ENCODE measurements around the gene LRPAP1. TPM values are rescaled to one million over a fixed set of nuclear protein-coding genes. Genes with fewer than 3 reads are reported as not detected.
"Not testable (repeated sequence)": the region's sequence is repeated elsewhere in the genome, so short reads cannot be mapped to it uniquely, and the experiment has no call there.

Gene LRPAP1
- polyA plus RNA-seq, 3 donors, result 195 to 212 (median 205) TPM

DNA sequence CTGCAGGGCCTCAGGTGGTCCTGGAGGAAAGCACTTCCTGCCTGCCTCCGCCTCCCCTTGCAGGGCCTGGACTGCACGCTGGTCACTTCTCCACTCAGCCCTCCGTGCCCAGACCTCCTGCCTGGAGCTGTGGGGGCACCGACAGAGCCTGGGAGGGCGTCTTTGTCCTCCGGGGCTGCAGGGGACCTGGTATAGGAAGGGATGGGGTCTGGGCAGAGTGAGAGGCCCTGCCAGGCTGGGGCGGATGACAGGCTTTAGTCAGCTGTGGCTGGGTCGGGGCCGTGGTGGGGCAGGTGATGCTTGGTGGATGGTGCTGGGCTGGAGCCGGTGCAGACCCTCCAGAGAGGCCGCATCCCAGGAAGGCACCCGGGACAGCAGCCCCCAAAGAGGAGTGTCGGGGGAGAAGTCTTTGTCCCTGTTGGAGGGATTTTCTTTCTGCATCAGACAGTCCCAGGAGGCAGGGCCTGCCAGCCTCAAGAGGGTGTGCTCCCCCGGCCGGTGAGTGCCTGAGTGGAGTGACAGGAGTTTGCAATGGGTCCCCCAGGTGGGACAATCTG lies 67.8 kb downstream of the LRPAP1 start:
- DNase-seq, result no peak

GRCh38 chr4:3463556-3464348 lies 68.5 kb downstream of the LRPAP1 start:
- no peak for DNase-seq

GRCh38 chr4:3462790-3463415 lies 69.3 kb downstream of the LRPAP1 start, which contains the start of gene DOK7:
DOK7 (plus strand) TSS chr4:3463306; CDS start chr4:3463376, 70 bp downstream.
- DNase-seq, result no peak

DNA sequence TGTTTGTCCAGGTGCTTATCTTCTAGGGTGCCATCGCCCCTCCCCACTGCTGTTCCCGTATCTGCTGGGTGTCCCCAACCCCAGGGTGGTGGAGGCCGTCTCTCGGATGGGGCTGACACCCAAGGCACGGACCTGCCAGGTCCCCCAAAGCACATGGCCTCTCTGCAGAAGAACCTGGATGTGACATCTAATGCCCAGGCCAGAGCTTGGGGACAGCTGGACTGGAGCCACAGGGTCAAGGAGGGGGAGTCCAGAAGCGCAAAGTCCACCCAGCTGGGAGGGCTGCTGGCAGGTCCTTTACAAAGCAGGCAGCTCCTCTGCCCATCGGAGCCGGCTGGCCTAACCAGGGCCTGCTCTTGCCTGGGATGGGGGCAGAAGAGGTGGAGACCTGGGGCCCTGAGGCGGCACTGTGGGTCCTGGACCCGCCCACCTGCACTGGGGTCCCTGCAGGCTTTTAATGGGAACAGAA lies 69.9 kb downstream of the LRPAP1 start:
- DNase-seq, result no peak

- peak; percentile 60 for DNase-seq
These were observed 70.5 kb downstream of the LRPAP1 start for GRCh38 chr4:3461515-3462291.

GRCh38 chr4:3460926-3461325 lies 71.3 kb downstream of the LRPAP1 start:
- DNase-seq, result no peak

DNA sequence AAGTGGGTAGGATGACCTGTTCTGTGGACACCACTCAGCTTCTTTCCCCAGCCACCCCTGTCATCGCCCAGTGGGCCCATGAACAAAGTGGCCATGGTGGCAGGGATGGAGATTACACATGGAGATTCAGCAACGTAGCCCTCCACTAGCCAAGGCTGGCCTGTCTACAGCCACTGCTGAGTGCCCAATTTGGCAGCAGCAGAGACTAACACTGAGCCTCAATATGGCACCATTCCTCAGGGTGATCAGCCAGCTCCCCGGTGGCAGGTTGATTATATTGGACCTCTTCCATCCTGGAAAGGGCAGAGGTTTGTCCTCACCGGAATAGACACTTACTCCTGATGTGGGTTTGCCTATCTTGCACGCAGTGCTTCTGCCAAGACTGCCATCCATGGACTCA lies 73.1 kb downstream of the LRPAP1 start:
- DNase-seq, result not testable (repeated sequence)

DNA sequence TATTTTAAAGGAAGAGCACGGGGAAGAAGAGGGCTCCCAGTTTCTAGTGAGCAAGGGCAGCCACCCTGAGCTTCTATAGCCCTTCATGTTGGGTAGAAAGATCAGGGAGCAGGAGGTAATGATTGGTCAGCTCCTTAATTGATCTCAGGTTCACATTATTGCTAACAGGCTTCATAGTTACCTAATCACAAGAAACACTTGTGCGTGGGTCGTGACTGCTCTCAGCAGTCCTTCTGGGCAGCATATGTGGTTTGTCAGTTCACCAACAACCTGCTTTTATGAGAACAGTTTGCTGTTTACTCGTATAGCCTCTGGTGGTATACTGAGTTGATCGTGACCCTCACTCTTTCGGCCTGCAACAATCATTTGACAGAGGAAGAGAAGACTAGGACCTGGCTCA lies 73.9 kb downstream of the LRPAP1 start:
- DNase-seq, result no peak

DNA sequence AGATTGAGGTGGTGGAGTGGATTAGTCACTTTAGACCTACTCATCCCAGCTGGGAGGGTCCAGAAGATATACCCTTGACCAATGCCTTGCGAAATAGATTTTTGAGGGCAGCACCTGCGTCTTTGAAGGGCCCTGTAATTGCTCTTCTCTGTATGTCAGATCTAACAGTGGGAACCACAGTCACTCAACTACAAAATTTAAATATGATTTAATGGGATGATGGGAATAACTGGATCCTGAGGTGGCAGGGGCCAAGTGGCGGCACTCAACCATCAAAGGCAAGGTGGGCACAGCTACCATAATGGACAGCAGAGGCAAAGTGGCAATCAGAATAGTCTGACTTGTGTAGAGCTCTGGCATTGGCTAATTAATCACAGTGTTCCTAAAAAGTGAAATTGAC lies 76.6 kb downstream of the LRPAP1 start:
- not testable (repeated sequence) for DNase-seq

Other genes starting within 250 kb of the LRPAP1 start
- 10 to 100 TPM; 44.3 to 60.8 (median 50.4) TPM for gene RGS12, start 239.4 kb downstream of the LRPAP1 start, polyA plus RNA-seq (ENCODE audit: insufficient read length in 3 of 3)
- gene HGFAC, start 90.5 kb downstream of the LRPAP1 start, polyA plus RNA-seq (ENCODE audit: insufficient read length in 3 of 3), result 1 to 10 TPM; 1.7 to 2.4 (median 2.1) TPM
- gene DOK7, start 69.1 kb downstream of the LRPAP1 start, polyA plus RNA-seq (ENCODE audit: insufficient read length in 3 of 3), result 1 to 10 TPM; 2.6 to 4.7 (median 2.8) TPM
- gene ADRA2C, start 234.0 kb upstream of the LRPAP1 start, polyA plus RNA-seq (ENCODE audit: insufficient read length in 3 of 3), result 10 to 100 TPM; 11.7 to 18.8 (median 14.2) TPM